ENCODE results near the gene ROBO2.

The ROBO2 gene

DNA sequence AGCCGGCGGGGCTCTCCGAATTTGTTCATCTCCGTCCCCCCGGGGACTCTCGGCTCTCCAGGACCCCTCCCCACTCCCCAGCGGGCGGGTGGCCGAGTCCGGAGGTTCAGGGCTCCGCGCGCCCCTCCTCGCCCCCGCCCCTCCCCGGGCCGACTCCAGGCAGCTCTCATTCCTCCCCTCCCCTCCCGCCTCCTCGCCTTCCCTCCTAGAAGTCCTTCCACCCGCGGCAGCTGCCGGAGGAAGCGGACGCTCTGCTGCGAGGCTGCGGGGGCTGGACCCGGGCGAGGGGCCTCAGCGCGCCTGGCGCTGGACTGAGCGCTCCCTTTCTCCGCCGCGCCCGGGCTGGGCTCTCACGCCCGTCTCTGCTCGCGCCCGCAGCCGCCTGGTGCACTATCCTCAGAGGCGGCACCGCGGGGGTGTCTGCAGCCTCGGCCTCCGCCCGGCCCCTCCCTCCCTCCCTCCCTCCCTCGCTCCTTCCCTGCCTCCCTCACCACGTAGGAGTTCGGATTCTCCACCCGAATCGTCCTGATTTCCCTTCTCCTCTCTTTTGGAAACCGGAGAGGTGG is at the start of gene ROBO2:
Gene ROBO2 (plus strand): TSS at position 494 of the 566 bp plus-strand sequence. CDS start 687 bp downstream, outside the sequence.
- DNase-seq = peak; percentile 83

DNA sequence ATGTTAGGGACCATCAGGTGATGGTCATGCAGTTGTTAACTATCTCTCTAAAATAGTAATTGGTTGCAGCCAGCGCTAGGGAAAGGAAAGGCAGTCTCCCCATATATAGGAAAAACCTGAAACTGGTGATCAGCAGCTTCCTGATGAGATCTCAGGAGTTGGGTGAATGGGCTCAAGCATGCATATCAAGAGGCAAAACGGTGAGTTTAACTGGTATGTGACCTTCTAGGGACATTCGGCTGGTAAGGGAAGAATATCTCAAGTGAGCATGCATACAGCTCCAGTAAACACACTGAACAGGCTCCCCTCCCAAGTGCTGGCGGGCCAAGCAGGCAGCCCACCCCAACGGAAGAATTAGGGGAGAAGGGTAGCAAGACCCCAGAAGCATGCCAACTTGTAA is 49.3 kb upstream of the ROBO2 start:
- DNase-seq = no peak

DNA sequence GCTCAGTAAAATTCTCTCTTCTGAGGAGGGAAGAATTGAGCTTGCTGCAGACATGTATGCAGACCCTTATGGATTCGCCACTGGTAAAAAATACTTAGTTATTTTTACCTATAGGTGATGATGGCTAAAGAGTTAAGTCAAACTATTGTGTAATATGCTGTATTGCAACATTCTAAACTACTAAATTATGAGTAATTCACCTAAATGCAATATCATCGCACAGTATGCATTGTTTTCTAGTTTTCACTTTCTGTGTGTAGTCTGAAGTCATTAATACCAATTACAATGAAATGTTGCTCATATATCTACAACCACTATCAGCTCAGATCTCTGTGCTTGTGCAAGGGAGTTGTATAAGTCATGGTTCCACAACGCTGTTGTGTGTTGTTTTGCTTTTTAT is 48.7 kb upstream of the ROBO2 start:
- DNase-seq = no peak

DNA sequence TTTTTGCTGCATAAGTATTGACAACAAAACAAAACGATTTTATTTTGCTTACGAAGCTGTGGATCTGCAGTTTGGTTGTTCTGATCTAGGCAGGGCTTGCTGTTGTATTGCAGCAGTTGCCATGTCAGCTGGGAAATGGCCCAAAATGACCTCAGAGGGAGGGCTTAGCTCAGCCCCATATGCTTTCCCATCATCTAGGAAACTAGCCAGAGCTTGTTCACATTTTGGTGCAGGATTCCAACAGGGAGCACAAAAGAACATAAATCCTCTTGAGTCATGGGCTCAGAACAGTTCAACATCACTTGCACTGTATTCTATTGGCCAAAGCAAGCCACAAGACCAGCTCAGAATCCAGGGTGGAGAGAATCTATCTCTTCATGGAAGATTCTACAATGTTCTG is 42.2 kb upstream of the ROBO2 start:
- DNase-seq = no peak

DNA sequence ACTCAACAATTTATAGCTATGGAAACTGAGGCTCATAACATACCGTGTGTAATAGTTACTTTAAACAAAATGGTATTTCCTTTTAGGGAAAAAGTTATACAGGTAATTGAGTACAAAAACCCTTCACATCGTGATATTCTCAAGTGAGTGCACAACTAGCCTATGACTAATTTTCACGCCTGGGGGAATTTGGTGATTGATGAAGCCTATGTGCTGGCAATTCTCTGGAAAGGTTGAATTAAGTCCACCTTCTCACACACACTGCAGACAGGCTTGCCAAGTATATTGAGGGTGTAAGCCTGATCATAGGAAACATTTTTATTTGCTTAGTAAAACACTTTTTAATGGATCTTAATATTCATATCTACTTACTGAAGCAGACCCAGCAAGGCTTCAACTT is 41.3 kb upstream of the ROBO2 start:
- DNase-seq = no peak

GRCh38 chr3:77001062-77001701 is 38.7 kb upstream of the ROBO2 start:
- no peak for DNase-seq

GRCh38 chr3:77014226-77014625 is 25.7 kb upstream of the ROBO2 start:
- DNase-seq = no peak

- DNase-seq = no peak
Observed at GRCh38 chr3:77025471-77025870, 14.4 kb upstream of the ROBO2 start.

GRCh38 chr3:77026904-77027634 is 12.8 kb upstream of the ROBO2 start:
- DNase-seq = no peak

- no peak for DNase-seq
Observed at GRCh38 chr3:77028005-77028404, 11.9 kb upstream of the ROBO2 start.

DNA sequence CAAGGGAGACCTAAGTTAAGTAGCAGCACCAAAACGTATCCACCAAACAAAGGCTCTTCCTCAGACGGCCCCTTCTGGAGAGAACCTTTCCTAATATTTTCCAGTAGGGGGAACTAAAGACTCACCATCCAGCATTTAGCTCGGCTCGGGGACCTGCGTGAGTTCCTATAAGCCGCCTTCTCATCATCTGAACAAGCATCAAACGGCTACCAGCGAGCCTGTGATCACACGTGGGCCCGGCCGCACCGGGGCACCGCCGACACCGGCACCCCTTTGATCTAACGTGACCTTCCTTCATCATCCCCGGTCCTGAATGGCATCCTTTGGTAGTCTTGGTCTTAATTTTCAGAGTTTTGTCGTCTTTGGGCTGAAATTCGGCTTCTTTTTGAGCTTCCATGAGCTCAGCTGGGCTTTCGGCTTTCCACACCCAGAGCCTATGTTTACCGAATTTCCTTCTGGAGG is 1.4 kb upstream of the ROBO2 start:
- DNase-seq = peak; percentile 83

- no peak for DNase-seq
Observed at GRCh38 chr3:77038930-77039605, 831 bp upstream of the ROBO2 start.

GRCh38 chr3:77040216-77040615 is 317 bp downstream of the ROBO2 start:
- no peak for DNase-seq

DNA sequence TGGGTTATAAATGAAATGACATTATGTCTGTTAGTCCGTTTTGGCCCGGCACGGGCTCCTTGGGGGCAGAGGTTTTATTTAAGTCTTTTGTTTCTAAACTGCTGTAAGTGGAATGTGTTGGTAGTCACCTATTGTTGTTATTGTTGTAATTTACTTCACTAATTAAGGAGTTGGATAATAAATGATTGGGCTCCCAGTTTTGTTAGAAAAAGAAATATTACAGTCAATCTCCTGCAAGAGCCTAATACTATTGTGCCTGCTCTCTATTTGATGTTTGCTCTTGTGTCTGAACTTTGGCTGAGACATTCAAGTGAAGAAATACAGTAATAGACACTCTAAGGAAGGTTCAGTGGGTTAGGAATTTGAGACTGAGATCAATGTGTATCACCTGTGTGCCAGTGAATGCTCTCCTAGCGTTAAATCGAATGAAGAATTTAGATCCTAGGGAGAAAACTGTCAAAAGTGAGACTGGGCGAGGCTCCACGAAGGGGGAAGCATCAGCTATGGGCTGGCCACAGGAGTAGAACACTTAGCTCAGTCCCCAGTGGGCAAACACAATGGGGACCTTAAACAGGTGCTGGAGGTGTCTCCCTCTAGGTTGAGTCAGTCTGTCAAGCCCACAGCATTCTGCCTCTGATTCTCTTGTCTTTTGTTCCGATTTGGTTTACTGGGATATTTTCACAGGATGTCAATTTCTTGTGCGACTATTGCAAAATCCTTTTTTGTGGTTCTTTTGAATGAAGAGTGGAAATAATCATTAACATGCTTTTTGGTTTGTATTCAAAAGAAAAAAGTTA is 1.2 kb downstream of the ROBO2 start:
- no peak for DNase-seq

DNA sequence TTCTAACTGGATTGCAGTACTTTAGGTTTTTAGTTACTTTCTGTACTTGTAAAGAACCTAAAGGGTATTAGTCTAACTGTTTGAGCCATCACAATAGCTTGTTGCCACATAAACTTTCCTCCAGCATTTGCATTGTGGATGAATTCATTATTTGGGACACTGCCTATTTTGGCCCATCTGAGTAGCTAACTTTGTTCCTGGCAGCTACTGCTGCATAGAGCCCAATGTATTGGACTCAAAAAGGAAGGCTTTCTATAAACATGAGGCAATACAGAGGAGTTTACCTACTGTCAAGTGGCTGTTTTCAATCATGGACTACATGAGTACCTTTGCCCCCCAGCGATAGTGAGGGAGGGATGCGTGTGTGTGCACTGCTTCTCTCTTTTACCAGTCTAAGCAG is 1.9 kb downstream of the ROBO2 start:
- DNase-seq = no peak

DNA sequence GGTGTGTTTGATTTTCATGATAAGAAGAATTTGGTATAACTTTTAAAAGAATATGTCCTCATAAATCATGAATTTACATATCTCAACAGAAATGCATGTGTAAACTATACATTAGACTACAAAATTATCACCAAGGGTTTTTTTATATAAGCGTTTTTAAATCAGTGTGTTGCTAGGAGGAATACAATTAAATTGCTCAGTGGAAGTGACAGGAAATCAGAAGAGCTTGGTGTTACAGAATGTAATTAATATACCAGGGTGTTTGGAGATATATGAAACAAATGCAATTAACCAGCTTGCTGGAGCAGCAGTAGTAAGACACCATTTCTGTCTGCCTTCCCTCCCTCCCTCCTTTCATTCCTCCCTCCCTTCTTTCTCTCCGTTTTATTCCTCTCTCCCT is 2.4 kb downstream of the ROBO2 start:
- no peak for DNase-seq

DNA sequence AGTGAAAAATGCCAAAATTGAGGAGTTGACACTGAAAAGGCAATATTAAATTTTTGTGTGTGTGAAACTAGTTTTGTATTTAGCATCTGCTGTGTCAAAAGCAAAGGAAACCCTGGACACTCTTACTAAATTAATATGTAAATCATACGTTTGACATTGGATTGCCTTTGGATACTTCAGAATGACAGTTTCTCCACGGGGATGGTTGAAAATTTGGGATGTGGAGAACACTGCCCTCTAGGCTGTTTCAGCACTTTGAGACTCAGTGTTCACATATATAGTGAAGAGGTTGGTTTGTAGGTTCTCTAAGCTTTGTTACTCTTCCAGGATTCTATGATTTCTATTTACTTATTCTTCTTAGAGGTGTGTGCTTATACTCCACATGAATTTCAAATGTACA is 3.0 kb downstream of the ROBO2 start:
- DNase-seq = no peak

- DNase-seq = no peak
Observed at GRCh38 chr3:77045686-77046085, 5.8 kb downstream of the ROBO2 start.

DNA sequence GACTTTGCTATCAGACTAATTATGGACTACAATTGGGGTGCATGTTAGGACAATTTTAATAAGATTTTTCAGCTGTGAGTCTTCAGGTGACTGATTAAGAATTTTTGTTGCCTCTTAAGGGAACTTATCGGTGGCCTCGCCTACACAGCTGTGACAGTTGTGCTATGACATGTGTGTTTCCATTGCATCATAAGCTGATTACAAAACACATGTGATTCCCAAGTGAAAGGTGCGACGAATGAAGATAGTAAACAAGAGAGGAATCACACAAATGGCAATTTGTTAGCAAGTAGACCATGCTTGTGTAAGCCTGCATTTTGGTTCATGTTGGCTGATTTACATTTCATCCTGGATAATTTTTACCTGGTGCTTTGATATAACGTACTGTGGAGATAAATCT is 8.3 kb downstream of the ROBO2 start:
- no peak for DNase-seq

DNA sequence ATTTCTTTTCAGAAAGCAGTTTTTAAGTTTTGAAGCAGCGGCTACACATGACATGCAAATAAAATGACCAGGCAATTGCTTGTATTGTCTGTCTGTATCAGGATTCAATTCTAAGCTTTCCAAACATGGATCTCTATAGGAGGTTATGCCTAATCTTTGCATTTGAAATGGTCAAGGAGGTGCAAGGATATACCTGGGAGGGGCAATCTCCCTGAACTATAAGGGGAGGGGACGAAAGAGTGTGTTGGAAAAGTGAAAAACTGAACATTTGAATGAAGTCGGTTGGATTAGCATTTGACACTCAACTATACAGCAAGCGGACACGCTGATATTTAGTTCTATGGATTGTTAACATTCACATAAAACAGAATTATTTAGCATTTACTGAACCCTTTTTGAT is 11.7 kb downstream of the ROBO2 start:
- DNase-seq = no peak

DNA sequence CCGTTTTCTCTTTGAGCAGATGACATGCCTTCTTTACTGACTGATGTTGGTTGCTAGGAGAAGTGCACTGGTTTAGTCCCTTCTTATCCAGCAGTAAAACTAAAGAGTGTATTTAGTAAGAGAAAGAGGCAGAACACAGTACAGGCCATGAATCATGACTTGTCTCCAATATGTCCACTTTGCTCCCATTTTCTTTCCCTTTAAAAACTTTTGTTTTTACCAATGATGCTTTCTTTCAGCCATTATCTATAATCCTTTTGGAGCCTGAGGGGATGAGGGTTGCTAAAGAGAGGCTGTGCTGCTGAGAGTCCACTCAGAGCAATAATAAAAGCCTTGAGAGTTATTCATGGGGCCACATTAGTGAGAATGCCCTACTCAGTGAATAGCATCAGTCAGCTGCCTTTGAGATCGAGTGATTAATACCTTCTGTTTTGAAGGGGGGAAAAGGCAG is 12.2 kb downstream of the ROBO2 start:
- DNase-seq = no peak

DNA sequence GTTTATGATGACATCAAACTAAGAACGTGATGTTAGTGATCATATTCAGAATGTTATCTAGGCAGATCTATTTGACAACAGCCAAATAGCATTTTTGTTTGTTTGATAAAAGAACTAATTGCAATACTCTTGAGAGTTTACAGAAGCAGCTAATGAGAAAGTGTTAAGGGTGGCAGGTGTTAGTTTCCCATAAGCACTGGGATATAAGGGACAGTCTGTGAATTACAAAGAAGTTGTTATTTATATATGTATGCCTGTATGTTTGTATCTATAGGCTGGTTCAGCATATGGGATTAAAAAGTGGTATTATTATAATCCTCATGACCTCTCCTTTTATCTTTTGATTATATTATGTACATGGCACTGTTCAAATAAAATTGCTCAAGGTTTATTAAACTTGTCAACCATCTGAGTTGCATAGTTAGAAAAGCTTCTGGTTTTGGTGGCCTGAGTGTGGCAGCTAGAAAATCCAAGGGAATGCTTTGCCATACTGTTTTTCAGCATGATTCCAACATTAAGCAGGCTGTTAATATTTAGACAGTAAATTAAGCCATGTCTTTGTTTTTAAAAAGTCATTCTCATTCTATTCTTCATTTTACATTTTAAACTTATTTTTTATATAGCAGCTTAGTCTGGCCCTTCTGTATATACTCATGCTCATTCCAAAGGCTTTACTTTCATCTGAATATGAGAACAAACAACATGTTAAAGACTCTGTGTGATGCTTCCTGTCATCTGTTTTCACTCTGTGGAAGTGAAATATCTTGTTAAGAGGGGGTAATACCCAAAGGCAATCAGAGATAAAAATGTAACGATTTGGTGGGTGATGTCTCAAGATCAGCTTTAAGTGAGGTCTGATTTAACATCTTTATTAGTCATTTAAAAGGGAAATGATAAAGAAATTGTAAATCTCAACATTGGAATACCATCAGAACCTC is 13.1 kb downstream of the ROBO2 start:
- DNase-seq = no peak
